Naive thymus-derived CD8-positive, alpha-beta T cell (primary cell): ENCODE results near the gene SVEP1. TPM values are rescaled to one million over a fixed set of nuclear protein-coding genes. Genes with fewer than 3 reads are reported as not detected.

Source experiments
- ATAC-seq, 2 donors: fragments of 150-1000 bp; cut with Tn5 transposase in 1 of 2; sonication (Bioruptor Pico), chemical (Tn5 transposase) in 1 of 2; 1 replicate in 1 of 2; 2 replicates in 1 of 2; pipeline ENCODE4 v1.10.0; 2021; ENCODE audit warnings: mild to moderate bottlenecking in 2 of 2, moderate library complexity in 2 of 2
- POLR2A ChIA-PET: fragments of 350-600 bp; sonication (Branson Sonifier 250); formaldehyde crosslinking; loops from one replicate; lab custom pipeline; 2021; ENCODE audit warnings: antibody characterized with exemption; lab: Charles Lee
- DNase-seq, 10 donors: peaks; one replicate each; pipeline versions ENCODE4 v3.0.0 to v3.0.0-alpha.2; 2020 to 2022
- H3K27ac Mint-ChIP-seq, 10 donors: one replicate each; pipeline ENCODE4 v1.8.0; 2020 to 2022; ENCODE audit warnings: mild to moderate bottlenecking in 10 of 10, mixed read lengths in 10 of 10, moderate library complexity in 4 of 10, inconsistent platforms in 1 of 10
- H3K27me3 Mint-ChIP-seq, 5 donors: one replicate each; pipeline ENCODE4 v1.8.0; 2021 to 2022; ENCODE audit warnings: mixed read lengths in 5 of 5
- H3K36me3 Mint-ChIP-seq, 3 donors: one replicate each; pipeline ENCODE4 v1.8.0; 2020 to 2022; ENCODE audit warnings: mixed read lengths in 3 of 3, mild to moderate bottlenecking in 2 of 3, inconsistent platforms in 1 of 3
- H3K4me1 Mint-ChIP-seq, 4 donors: one replicate each; pipeline ENCODE4 v1.8.0; 2021 to 2022; ENCODE audit warnings: mixed read lengths in 4 of 4
- H3K4me3 Mint-ChIP-seq, 10 donors: one replicate each; pipeline ENCODE4 v1.8.0; 2020 to 2022; ENCODE audit warnings: mild to moderate bottlenecking in 10 of 10, mixed read lengths in 10 of 10, moderate library complexity in 6 of 10, inconsistent platforms in 1 of 10
- H3K9me3 Mint-ChIP-seq, 9 donors: one replicate each; pipeline ENCODE4 v1.8.0; 2020 to 2022; ENCODE audit warnings: mixed read lengths in 9 of 9, mild to moderate bottlenecking in 3 of 9, inconsistent platforms in 1 of 9, moderate library complexity in 1 of 9
- polyA plus RNA-seq, 3 donors: library from polyadenylated mRNA; unstranded; fragments of 300-500 nt; fragmentation: Illumina TruSeq; gene quantifications; one replicate each; pipeline ENCODE4 v1.2.3, GENCODE V29; 2021
- total RNA-seq, 8 experiments: library from RNA in 2 of 8; stranded (reverse) in 2 of 8; gene quantifications; one replicate each; pipeline ENCODE4 v1.2.3 and lab custom pipeline; 2021 to 2026

The SVEP1 gene
- total and polyA plus RNA-seq, 5 experiments from 2014 or later, result not detected

DNA sequence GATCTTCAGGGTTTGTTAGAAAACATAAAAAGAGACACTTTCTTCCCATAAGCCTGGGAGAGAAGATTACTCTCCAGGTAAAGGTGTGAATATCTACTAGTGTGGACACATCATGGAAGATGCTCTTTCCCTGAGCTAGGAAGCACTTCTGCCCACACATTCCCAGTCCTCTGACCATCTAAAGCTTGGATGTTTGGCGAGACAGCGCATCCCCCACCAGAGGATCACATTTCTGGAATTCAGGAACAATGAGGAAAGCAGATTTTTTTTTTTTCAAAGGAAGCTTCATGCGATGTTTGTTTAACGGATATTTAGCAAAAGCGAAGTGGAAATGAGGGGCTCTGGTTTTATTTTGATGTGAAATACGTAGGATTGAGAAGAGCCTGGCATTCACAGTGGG is 6.2 kb downstream of the SVEP1 start:
- H3K4me1 Mint-ChIP-seq, result no peaks in the 10 kb centered on the region
- DNase-seq, result no peak
- peaks cover 4 to 20% (median 11%) of the 10 kb centered on the region in 5 donors for H3K27me3 Mint-ChIP-seq
- peaks cover 0 to under 1% (median 0%) of the 10 kb centered on the region in 9 donors for H3K9me3 Mint-ChIP-seq
- ATAC-seq, result no peak
- no peak overlapping the region for H3K4me3 Mint-ChIP-seq
- no peaks in the 10 kb centered on the region for H3K36me3 Mint-ChIP-seq
- no peak overlapping the region for H3K27ac Mint-ChIP-seq
- POLR2A ChIA-PET, result no interaction called here

DNA sequence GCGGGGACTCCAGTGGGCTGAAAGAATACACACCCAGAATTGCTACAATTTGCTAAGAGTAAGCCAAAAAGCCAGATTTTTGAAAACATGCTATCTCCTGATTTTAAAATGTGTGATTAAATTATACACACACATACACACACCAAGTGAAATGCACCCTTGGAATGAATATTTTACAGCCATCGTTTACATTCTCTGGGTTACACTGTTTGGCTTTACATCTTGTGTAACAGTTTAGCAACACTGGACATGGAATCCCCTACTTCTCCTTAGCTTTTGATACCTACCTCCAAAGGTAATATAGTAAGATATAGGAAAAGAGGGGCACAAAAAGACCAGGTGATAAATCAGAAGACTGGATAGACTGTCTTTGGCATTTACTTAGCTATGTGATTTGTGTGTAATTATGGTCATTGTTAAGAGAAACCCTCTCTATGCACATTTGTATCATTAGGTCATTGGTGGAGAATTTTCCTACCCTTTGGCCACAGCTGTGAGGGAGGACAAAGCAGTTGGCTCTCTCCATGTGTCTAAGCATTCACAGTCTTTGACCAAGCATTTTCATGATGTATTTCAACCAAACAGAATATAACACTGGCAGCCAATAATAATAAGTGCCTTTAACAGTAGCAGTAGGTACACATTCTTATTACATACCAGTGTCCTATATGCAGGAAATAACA is 7.6 kb downstream of the SVEP1 start:
- POLR2A ChIA-PET, result no interaction called here
- no peaks in the 10 kb centered on the region for H3K36me3 Mint-ChIP-seq
- H3K27ac Mint-ChIP-seq, result no peak overlapping the region
- ATAC-seq, result no peak
- H3K4me1 Mint-ChIP-seq, result no peaks in the 10 kb centered on the region
- H3K9me3 Mint-ChIP-seq, result peaks cover 0 to 2% (median 0%) of the 10 kb centered on the region in 9 donors
- H3K4me3 Mint-ChIP-seq, result no peak overlapping the region
- no peak for DNase-seq
- peaks cover 0 to 7% (median 3%) of the 10 kb centered on the region in 5 donors for H3K27me3 Mint-ChIP-seq

DNA sequence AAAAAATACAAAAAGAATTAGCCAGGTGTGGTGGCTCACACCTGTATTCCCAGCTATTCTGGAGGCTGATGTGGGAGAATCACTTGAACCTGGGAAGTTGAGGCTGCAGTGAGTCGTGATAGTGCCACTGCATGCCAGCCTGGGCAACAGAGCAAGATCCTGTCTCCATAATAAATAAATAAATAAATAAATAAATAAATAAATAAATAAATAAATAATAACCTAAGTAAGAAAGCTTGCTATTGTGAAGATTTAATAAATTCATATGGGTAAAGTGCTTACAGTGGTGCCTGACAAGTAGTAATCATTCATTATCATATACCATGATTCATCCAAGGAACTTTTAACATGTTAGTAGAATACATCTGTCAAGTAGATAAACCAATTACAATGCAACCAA is 13.4 kb downstream of the SVEP1 start:
- Mint-ChIP-seq H3K27me3 (peaks cover 0 to 5% (median 0%) of the 10 kb centered on the region in 5 donors), H3K4me1 (no peaks in the 10 kb centered on the region), H3K4me3 (no peak overlapping the region), H3K36me3 (peaks cover 0 to 4% (median 0%) of the 10 kb centered on the region in 3 donors), H3K9me3 (peaks cover 0 to 7% (median 0%) of the 10 kb centered on the region in 9 donors), H3K27ac (no peak overlapping the region)
- no peak for ATAC-seq
- no peak for DNase-seq
- POLR2A ChIA-PET, result no interaction called here

DNA sequence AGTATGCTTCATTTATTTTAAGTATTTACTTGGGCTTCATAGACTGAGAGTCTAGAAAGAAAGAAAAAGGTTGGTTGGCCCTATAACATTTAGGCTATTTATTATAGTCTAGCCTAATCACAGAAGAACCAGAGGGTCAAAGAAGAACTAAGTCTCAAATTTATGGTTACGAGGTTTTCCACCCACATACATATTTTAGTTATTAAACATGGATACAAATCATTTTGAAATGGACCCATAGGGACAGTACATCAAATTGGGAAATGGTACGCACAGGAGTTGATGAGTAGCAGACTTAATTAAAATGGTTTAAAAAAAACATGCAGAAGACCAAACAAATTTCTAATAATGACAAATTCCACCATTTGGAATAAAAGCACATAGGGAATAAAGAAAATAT is 17.7 kb downstream of the SVEP1 start:
- H3K36me3 Mint-ChIP-seq, result peaks cover 0 to 4% (median 0%) of the 10 kb centered on the region in 3 donors
- no peak overlapping the region for H3K27ac Mint-ChIP-seq
- H3K9me3 Mint-ChIP-seq, result peaks cover 0 to 8% (median 2%) of the 10 kb centered on the region in 9 donors
- no peaks in the 10 kb centered on the region for H3K4me1 Mint-ChIP-seq
- POLR2A ChIA-PET, result no interaction called here
- no peak for ATAC-seq
- DNase-seq, result no peak
- no peak overlapping the region for H3K4me3 Mint-ChIP-seq
- H3K27me3 Mint-ChIP-seq, result peaks cover 0 to 9% (median 0%) of the 10 kb centered on the region in 5 donors

DNA sequence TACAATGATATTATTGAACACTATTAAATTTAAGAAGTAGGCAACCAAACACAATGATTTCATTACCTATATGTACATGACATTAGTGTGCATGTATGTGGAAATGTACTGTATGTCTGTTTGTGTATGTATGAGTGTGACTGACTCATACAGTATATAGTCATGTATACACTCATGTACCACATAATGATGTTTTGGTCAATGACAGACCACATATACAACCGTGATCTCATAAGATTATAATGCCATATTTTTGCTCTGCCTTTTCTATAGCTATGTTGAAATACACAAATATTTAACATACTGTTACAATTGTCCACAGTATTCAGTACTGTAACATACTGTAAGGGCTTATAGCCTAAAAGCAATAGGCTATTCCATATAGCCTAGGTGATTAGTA is 19.7 kb downstream of the SVEP1 start:
- DNase-seq, result no peak
- H3K27ac Mint-ChIP-seq, result no peak overlapping the region
- peaks cover 0 to 7% (median 0%) of the 10 kb centered on the region in 9 donors for H3K9me3 Mint-ChIP-seq
- peaks cover 0 to 4% (median 0%) of the 10 kb centered on the region in 3 donors for H3K36me3 Mint-ChIP-seq
- ATAC-seq, result no peak
- POLR2A ChIA-PET, result no interaction called here
- no peak overlapping the region for H3K4me3 Mint-ChIP-seq
- H3K27me3 Mint-ChIP-seq, result peaks cover 0 to 7% (median 0%) of the 10 kb centered on the region in 5 donors
- no peaks in the 10 kb centered on the region for H3K4me1 Mint-ChIP-seq

DNA sequence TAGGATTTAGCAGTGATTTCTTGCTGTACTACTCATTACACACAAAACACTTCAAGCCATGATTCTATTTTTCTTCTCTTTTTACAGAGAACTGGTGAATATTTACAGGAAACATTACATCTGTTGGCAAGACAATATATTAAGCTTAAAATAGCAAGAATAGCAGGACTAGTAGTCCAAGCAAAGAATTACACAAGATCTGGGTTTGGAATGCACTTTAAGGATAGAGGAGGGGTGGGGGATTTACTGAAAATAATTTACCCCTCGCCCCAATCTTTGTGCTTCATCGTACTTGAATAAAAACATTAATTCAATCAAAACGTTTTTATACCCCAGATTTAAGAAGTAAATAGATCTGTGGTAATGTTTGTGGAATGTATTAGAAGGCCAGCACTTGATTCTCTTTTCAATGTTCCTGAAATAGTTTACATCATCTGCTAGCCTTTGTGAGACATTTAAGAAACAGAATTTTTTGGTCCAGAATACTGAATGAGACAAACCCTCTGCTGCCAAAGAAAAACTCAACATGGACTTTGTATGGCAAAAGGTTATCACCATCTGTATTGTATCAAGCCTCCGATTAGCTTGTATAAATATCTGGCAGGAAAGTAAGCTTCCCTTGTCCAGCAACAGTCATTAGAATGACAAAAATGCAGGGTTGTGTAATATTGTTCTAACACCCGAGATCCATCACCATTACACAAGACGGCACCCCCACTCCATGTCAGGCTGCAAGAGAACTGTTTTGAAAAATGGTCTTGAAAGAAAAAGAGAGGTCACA is 23.8 kb downstream of the SVEP1 start:
- H3K27ac Mint-ChIP-seq, result no peak overlapping the region
- no peak overlapping the region for H3K4me3 Mint-ChIP-seq
- POLR2A ChIA-PET, result no interaction called here
- peaks cover 0 to 10% (median 2%) of the 10 kb centered on the region in 9 donors for H3K9me3 Mint-ChIP-seq
- H3K36me3 Mint-ChIP-seq, result no peaks in the 10 kb centered on the region
- ATAC-seq (no peak), DNase-seq (no peak)
- peaks cover 0 to 3% (median 0%) of the 10 kb centered on the region in 5 donors for H3K27me3 Mint-ChIP-seq
- no peaks in the 10 kb centered on the region for H3K4me1 Mint-ChIP-seq

DNA sequence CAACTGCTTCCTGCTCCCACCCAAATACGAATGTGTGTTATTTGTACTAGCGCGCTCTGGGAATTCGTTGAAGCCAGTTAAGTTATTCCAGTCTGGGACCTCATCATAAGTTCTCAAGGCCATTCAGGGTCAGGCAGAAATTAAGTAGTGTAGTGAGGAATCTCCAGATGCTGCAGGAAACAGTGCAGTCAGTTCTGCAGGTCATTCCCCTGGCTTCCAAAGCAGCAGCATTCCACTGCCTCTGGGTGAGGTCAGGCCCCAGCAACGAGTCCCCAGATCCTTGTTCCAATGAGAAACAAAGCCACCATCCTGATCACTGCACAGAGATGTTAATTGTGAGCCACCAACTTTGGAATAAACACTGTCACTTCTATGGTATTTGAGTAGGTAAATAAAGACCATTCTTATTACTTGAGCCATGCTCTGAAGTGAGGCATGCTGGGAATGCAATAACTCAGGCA is 33.1 kb downstream of the SVEP1 start:
- peaks cover 0 to 6% (median 0%) of the 10 kb centered on the region in 5 donors for H3K27me3 Mint-ChIP-seq
- H3K4me3 Mint-ChIP-seq, result no peak overlapping the region
- H3K27ac Mint-ChIP-seq, result no peak overlapping the region
- no peak for DNase-seq
- H3K9me3 Mint-ChIP-seq, result peaks cover 0 to 3% (median 0%) of the 10 kb centered on the region in 9 donors
- POLR2A ChIA-PET, result no interaction called here
- no peaks in the 10 kb centered on the region for H3K4me1 Mint-ChIP-seq
- no peak for ATAC-seq
- H3K36me3 Mint-ChIP-seq, result no peaks in the 10 kb centered on the region

DNA sequence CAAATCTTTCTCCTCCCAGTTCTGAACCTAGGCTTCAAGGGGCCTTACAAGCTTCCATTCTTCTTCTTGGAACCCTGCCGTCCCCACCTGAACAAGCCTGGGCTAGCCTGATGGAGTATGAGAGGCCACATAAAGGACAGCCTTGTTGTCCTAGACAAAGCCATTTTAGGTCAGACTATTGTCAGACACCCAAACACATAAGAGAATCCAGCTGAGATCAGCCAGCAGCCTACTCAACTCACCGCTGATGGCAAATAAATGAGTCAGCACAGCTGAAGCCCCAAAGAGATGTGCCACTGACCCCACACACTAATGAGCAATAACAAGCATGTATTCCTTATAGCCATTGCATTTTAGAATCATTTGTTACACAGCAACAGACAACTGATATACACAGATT is 33.8 kb downstream of the SVEP1 start:
- Mint-ChIP-seq H3K4me3 (no peak overlapping the region), H3K36me3 (no peaks in the 10 kb centered on the region), H3K4me1 (no peaks in the 10 kb centered on the region), H3K27ac (no peak overlapping the region), H3K9me3 (no peaks in the 10 kb centered on the region), H3K27me3 (peaks cover 0 to 6% (median 2%) of the 10 kb centered on the region in 5 donors)
- ATAC-seq (no peak), DNase-seq (no peak)
- POLR2A ChIA-PET, result no interaction called here

DNA sequence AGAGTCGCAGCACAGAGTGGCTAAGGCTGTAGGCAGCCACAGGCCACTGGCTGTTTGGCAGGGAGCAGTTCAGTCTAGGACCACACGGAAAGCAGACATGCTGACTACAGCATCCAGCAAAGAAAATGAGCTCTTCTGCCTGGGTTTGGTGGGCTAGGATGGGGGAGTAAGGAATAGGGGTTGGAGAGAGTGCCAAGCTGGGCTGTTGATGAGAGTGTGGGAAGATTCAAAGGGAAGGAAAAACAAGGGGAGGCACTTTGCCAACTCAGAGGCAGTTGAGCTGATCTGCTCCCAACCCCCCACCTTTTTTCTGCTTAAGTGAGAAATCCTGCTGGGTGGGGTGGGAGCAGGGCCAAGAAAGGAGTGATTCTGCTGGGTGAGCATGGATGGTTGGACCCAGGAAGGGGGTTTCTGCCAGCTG is 35.9 kb downstream of the SVEP1 start:
- DNase-seq (no peak), ATAC-seq (no peak)
- H3K4me3 Mint-ChIP-seq, result no peak overlapping the region
- no peak overlapping the region for H3K27ac Mint-ChIP-seq
- H3K27me3 Mint-ChIP-seq, result peaks cover 0 to 5% (median 2%) of the 10 kb centered on the region in 5 donors
- POLR2A ChIA-PET, result no interaction called here
- H3K9me3 Mint-ChIP-seq, result no peaks in the 10 kb centered on the region
- H3K4me1 Mint-ChIP-seq, result no peaks in the 10 kb centered on the region
- H3K36me3 Mint-ChIP-seq, result no peaks in the 10 kb centered on the region

DNA sequence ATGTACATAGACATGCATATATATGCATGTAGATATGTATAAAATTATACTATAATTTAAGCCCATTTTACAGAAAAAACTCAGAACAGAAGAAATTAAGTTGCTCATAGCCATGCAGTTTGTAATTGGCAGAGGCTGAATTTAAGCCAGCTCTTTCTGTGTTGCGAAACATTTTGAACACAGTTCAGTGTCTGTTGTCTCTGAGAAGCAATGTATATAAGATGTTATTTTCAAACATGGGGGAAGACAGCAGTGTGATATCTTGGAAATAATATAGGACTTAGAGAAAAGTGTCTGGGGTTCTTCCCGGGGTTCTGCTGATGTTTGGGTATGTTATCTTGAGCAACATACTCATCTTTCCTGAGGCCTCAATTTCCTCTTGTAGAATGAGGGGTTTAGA is 37.6 kb downstream of the SVEP1 start:
- peak overlapping the region in 1 of 10 donors; percentile 14 for H3K27ac Mint-ChIP-seq
- no peaks in the 10 kb centered on the region for H3K4me1 Mint-ChIP-seq
- POLR2A ChIA-PET, result no interaction called here
- H3K36me3 Mint-ChIP-seq, result no peaks in the 10 kb centered on the region
- DNase-seq, result no peak
- H3K4me3 Mint-ChIP-seq, result no peak overlapping the region
- H3K27me3 Mint-ChIP-seq, result peaks cover 0 to 5% (median 0%) of the 10 kb centered on the region in 5 donors
- no peak for ATAC-seq
- H3K9me3 Mint-ChIP-seq, result no peaks in the 10 kb centered on the region

DNA sequence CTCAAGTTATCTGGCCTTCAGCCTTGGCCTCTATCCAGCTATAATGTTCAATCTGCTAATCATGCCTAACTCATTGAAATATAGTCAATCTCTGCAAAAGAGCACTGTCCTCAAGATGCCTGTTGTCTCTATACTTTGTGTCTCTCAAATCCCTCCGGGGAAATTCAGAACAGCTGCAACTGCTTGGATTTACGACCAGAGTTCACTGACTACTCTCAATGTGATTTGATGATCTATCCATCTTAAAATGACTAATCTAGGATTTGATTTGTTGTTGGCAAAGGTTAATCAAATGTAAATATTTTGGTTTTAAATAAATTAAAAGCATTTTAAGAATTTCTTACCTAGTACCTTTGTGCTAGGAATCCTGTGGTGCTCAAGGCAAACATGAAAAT is 40.9 kb downstream of the SVEP1 start:
- peaks cover 0 to 18% (median 0%) of the 10 kb centered on the region in 9 donors for H3K9me3 Mint-ChIP-seq
- peaks cover 0 to 2% (median 0%) of the 10 kb centered on the region in 3 donors for H3K36me3 Mint-ChIP-seq
- no peak overlapping the region for H3K4me3 Mint-ChIP-seq
- no peaks in the 10 kb centered on the region for H3K4me1 Mint-ChIP-seq
- DNase-seq (no peak), ATAC-seq (no peak)
- POLR2A ChIA-PET, result no interaction called here
- H3K27me3 Mint-ChIP-seq, result peaks cover 0 to 5% (median 2%) of the 10 kb centered on the region in 5 donors
- H3K27ac Mint-ChIP-seq, result no peak overlapping the region

DNA sequence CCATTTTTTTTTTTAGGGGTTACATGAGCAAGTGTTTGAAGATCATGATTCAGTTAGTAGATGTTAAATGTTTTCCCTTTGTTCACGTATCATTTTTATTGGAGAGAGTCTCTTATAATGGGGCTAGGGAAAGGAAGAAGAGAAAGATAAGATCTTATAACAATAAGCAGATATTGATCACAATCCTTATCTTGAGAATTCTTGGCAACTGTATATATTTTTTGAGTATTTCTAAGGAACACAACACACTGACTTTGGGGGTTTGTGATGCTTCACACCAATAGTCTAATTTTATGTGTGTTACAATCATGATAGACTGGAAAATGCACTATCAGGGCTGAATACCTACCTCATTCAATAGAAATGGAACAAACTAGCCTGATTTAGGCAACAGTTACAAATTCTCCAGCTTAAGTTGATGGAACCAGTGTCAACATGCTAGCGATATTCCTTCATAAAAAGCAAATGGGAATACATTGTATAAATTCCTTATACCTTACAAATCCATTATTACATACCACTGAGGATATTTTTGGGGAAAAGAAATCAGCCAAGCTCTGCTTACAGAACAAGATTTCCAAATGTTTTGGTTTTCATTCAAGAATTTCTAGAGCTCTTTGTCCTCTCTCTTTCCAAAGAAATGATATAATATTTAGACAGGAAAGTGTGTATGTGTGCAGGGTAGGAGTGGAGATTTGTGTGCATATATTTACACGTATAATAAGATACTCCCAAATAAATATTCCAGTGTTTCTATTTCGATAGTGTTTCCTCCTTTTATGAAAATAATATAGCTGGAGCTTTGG is 41.5 kb downstream of the SVEP1 start:
- POLR2A ChIA-PET, result no interaction called here
- Mint-ChIP-seq H3K4me3 (no peak overlapping the region), H3K4me1 (no peaks in the 10 kb centered on the region), H3K27me3 (peaks cover 0 to 5% (median 2%) of the 10 kb centered on the region in 5 donors), H3K27ac (no peak overlapping the region), H3K9me3 (peaks cover 0 to 18% (median 2%) of the 10 kb centered on the region in 9 donors), H3K36me3 (peaks cover 0 to 2% (median 0%) of the 10 kb centered on the region in 3 donors)
- DNase-seq (no peak), ATAC-seq (no peak)
